Stimulated activated CD8-positive, alpha-beta memory T cell treated with anti-CD3 and anti-CD28 coated beads, Interleukin-4, amount 100 ng/mL, for 1 hour (primary cell): ENCODE measurements around the gene TEPSIN.
"Not testable (repeated sequence)": the region's sequence is repeated elsewhere in the genome, so short reads cannot be mapped to it uniquely, and the experiment has no call there.

Source experiments
- DNase-seq, 2 donors: peaks; one replicate each; pipeline ENCODE4 v3.0.0-alpha.2; 2020; ENCODE audit warnings: low read depth in 2 of 2, low spot score in 1 of 2

TEPSIN gene

DNA sequence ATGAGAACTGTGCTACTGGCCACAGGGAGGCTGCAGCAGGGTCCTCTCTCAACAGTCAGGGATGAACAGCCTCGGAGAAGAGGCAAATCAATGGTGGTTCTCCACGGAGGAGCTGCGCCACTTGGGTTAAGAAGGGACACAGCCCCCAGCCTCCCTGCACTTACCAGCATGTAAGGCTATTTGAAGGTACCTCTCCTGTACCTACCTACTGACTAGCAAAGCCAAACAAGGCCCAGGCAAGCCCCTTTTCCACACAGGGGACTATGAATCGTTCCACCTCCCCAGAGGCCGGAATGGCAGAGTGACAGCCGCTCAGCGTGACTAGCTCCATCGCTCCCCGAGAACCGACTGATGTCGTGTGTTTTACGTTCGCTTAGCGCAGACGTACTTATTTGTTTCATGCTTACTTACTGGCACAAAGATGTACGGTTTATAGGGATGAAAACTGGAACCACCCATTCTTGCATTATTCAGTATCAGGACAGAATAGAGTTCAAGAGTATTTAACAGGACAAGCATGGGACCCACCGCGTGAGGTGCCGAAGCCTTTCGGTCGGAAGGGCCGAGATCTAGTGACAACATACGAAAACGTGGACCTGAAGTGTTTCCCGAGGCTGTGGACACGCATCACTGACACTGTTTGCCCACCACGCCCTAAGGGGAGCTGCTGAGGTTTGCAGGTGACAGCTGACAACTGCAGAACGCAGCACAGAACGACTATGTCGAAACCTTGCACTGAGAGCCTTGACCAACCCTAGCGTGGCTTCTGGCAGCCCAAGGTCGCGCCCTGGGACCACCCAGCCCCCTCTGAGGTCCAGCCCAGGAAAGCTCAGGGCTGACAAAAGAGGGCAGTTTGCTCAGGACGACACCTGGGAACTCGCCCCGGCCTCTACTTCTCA, 1.0 kb downstream of the TEPSIN start:
- no peak for DNase-seq

GRCh38 chr17:81236784-81237183, 2.1 kb downstream of the TEPSIN start:
- no peak for DNase-seq

GRCh38 chr17:81235822-81236740, 2.8 kb downstream of the TEPSIN start:
- DNase-seq = no peak

DNA sequence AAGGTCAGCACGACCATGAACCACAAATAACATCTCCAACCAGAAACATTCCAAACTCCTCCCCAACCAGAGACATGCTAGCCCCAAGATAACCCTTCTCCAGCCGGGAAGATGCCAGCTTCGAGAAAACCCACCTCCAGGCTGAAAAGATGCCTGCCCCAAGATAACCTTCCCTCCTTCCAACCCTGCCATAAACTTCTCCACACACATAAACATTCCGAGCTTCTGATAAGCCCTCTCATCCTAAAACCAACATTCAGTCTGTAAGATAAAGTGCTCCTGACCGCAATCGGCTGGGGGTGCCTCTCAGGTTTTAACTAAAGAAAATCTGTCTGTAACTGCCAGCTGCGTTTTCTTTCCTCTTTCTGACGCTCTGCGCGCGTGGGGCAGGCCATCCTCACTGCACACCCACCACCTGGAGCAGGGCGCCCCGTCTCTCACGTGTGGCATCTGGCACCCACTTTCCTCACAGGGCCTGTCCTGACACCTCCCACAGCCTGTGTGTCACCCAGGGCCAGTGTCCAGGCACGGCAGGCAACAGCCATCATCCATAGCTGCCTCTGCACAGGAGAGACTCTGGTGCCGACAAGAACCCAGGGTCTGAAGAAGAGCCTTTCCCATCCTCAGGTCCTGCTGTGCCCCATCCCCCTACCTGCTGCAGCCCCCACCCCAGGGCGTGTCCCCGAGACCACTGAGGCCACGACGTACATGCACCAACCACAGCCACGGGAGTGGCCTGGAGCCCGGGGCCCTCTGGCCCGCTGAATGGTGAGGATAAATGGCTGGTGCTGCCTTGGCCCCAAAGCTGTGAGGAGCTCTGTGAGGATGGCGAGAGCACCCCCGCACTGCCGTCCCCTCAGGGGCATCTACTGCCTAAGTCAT, 3.7 kb downstream of the TEPSIN start:
- no peak for DNase-seq

DNA sequence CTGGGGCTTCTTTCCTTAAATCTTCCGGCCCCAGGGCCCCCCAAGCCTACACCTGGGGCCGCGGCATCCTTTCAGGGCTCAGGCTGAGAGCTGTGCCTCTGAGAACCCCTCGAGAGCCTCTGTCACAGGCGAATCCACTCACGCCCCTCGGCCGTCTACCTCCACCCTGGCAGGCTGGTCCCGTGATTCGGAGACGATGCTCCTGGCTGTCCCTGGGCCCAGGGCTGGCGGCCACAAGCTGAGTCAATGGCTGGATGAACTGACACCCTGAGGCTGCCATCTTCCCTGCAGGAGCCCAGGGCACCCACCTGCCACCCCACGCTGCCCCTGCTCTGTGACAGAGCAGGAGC, 4.4 kb downstream of the TEPSIN start:
- no peak for DNase-seq

DNA sequence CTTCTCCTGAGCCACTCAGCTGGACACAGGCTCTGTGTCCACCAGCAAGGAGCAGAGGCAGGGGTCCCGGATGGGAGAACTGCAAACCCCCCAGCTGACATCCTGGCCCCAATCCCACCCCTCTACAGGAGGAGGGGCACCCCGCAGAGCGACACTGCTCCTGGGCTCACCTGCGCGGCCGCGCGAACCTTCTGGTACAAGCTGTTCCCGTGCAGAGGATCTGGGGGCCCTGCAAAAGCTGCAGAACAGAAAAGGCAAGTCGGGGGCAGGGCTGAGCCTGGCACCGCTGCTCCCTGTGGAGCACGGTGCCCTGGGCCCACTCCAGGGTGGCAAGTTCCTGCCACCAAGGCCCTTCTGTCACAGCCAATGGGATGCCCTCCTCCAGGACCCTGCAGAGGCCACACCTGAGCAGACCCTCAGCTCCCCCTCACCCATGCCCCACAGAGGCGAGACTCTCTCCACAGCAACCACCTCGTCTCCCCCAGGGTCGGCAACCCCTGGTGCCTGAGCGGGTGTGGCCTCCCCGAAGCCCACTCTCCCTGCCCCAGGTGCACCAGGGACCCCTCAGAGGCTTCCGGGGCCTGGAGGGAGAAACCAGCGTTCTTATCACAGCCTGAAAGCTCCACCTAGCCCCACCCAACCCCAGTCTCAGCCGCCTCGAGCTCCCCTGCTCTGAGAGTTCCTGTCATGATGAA, 4.9 kb downstream of the TEPSIN start:
- DNase-seq = no peak

DNA sequence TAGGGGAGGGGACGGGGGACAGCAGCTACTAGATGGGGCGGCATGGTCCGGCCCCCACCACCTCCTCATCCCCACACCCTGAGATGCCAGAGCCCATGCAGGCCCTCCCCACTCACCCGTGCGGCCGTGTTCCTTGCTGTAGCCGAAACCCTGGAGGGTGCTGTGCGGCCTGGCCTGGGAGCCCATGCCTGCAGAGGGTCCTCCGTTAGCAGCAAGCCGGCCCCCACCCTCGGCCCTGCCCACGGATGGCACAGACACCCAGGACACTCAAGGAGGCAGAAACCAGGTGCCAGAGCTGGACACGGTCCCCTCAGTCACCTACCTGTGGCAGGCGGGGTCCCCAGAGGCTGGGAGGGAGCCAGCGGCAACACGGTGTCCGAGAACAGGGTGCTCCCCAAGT, 5.5 kb downstream of the TEPSIN start:
- no peak for DNase-seq

DNA sequence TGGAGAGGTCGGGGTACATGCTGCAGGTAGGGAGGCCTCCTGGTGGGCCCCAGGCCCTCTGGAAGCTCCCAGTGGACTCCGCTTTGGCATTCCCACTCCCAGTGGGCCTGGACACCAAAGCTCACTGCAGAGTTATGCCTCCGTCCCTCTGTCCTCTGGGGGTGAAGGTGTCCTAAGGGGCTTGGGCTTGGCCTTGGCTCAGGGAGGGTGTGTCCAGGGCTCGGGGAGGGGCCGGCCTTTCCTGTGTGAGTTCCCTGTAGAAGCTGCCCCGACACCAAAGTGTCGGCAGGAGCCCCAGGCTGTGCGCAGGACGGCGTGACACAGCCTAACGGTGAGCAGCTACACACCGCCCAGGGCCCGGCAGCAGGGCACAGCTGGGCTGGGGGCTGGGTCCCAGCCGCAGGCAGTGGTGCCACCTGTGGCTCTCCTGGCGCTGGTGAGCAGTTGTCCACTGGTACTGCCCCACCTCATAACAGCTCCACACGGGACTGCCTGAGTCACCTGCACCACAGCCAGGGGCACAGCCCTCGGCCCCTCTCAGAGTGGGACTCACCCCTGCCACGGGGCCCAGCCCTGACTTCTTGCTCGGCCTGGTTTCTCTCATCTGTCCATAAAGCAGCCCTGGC, 6.1 kb downstream of the TEPSIN start:
- no peak for DNase-seq

DNA sequence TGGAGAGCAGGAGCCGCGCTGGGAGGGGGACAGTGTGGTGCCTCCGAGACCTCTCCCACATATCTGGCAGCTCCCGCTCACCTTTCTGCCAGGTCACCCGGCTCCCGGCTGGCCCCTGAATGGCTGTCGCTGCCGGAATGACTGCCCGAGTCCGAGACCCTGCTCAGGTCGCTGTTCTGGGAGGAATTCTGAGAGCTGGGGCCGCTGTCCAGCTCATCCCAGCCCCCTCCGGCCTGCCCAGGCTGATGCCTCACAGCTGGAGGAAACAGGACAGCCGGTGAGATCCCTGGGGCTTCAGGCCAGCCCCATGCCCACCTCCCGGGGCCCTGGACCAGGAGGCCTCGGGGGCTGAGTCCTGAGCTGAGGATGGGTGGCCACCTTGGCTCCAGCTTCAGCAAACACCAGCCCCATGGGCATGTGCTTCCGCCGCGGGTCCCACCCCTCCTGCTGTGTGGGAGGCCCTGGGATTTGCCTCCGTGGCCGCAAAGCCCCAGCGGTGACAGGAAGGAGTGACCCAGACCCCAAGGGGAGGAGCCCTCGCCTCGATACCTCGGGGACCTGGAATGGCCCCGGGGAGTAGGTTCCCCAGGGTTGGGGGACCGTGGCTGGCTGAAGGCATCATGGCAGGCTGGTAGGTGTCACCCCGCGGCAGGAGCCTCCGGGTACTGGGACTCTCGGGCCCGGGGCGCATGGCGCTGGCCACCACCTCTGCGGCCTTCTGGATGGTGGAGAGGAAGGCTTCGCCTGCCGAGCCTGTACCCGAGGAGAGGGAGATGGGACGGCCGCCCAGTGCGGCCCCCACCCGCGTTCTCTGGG, 6.9 kb downstream of the TEPSIN start:
- no peak for DNase-seq

- no peak for DNase-seq
Observed at GRCh38 chr17:81231121-81231645, 7.7 kb downstream of the TEPSIN start.

- no peak for DNase-seq
Observed at GRCh38 chr17:81230043-81230820, 8.6 kb downstream of the TEPSIN start.

- DNase-seq = no peak
Observed at GRCh38 chr17:81229666-81229920, 9.3 kb downstream of the TEPSIN start.

DNA sequence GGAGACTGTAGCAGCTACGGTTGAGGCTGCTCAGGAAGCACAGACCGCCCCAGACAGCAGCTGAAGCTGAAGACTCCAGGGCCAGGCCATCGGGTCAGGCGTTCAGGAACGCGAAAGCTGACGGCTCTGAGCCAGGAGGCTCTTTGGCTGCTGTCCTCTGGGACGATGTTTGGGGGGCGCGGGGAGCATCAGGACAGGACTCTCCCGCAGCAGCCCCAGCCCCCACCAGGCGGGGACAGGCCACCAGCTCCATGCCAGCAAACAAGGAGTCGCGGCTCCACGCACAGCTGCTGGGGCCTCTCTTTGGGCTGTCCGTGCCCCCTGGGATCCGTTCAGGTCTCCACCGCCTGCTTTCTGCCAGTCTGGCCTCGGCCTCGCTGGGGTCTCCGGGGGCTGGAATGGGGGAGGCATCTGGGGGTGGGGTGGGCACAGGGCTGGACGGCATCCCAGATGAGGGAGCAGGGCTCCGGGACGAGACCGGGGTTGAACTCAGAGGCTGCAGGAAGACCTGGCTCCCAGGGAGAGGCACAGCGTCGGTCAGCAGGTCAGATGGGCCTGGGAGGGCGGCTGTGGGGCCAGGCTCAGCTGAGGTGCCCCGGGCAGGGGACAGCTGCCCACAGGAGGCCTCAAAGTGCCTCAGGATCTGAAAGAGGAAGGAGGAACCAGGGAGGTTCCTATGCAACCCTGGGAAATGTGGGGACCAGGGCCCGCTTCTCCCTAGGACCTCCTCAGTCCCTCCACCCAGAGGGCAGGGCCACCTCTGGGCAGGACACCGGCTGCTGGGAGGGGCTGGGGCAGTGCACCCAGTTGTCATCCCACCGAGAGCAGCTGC, 9.8 kb downstream of the TEPSIN start:
- no peak for DNase-seq

- DNase-seq = no peak
Observed at GRCh38 chr17:81228420-81228819, 10.4 kb downstream of the TEPSIN start.

DNA sequence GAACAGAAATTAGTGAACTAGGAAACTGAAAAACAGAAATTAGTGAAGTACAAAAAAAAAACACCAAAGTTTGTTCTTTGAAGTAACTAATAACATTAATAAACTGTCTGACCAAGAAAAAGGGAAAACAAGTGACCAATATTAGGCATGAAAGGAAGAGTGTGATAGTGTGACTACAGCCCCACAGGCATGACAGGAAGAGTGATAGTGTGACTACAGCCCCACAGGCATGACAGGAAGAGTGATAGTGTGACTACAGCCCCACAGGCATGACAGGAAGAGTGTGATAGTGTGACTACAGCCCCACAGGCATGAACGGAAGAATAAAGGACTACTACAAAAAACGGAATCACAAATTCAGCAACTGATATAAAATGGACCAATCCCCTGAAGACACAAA, 11.2 kb downstream of the TEPSIN start:
- not testable (repeated sequence) for DNase-seq

GRCh38 chr17:81223762-81224130, 15.1 kb downstream of the TEPSIN start:
- DNase-seq = no peak

- peak; percentile 100 for DNase-seq
Observed at GRCh38 chr17:81222906-81223761, 15.7 kb downstream of the TEPSIN start, which contains the start of gene CEP131. TSS of gene CEP131 (minus strand) at chr17:81222965. CDS start at chr17:81220056, 2,909 bp downstream.
